ENCODE results near the gene NBEA.

Gene NBEA

GRCh38 chr13:35211949-35212348, 269.9 kb downstream of the NBEA start:
- no peak overlapping the region for H3K4me3 ChIP-seq (ENCODE audit: low read depth, low read length)
- no peaks in the 10 kb centered on the region for H3K9me3 ChIP-seq
- H3K36me3 ChIP-seq, result peaks cover 3% of the 10 kb centered on the region
- TF ChIP-seq CTCF (IDR thresholded peaks at IDR 0.05; ENCODE audit: low read depth, low read length), result no peak
- no peak for DNase-seq
- H3K4me1 ChIP-seq, result peaks cover 16% of the 10 kb centered on the region
- no peaks in the 10 kb centered on the region for H3K27me3 ChIP-seq

GRCh38 chr13:35213911-35214310, 271.8 kb downstream of the NBEA start:
- DNase-seq, result no peak
- H3K36me3 ChIP-seq, result peaks cover 3% of the 10 kb centered on the region
- TF ChIP-seq CTCF (IDR thresholded peaks at IDR 0.05; ENCODE audit: low read depth, low read length), result no peak
- H3K4me3 ChIP-seq (ENCODE audit: low read depth, low read length), result no peak overlapping the region
- no peaks in the 10 kb centered on the region for H3K27me3 ChIP-seq
- H3K4me1 ChIP-seq, result peaks cover 16% of the 10 kb centered on the region
- no peaks in the 10 kb centered on the region for H3K9me3 ChIP-seq

- no peak for DNase-seq
- H3K27me3 ChIP-seq, result no peaks in the 10 kb centered on the region
- peaks cover 7% of the 10 kb centered on the region for H3K36me3 ChIP-seq
- no peak for TF ChIP-seq CTCF (IDR thresholded peaks at IDR 0.05; ENCODE audit: low read depth, low read length)
- H3K4me1 ChIP-seq, result peaks cover 12% of the 10 kb centered on the region
- no peak overlapping the region for H3K4me3 ChIP-seq (ENCODE audit: low read depth, low read length)
- H3K9me3 ChIP-seq, result no peaks in the 10 kb centered on the region
Measured at GRCh38 chr13:35216131-35216530, 274.1 kb downstream of the NBEA start.

GRCh38 chr13:35219021-35219420, 277.0 kb downstream of the NBEA start:
- no peak for DNase-seq

GRCh38 chr13:35225159-35225558, 283.1 kb downstream of the NBEA start:
- H3K9me3 ChIP-seq, result no peaks in the 10 kb centered on the region
- H3K4me3 ChIP-seq (ENCODE audit: low read depth, low read length), result no peak overlapping the region
- no peaks in the 10 kb centered on the region for H3K27me3 ChIP-seq
- DNase-seq, result no peak
- H3K4me1 ChIP-seq, result peaks cover 10% of the 10 kb centered on the region
- no peak for TF ChIP-seq CTCF (IDR thresholded peaks at IDR 0.05; ENCODE audit: low read depth, low read length)
- no peaks in the 10 kb centered on the region for H3K36me3 ChIP-seq

More at GRCh38 chr13:35219021-35219420, 277.0 kb downstream of the NBEA start:
- H3K27me3 ChIP-seq, result no peaks in the 10 kb centered on the region
- no peak for TF ChIP-seq CTCF (IDR thresholded peaks at IDR 0.05; ENCODE audit: low read depth, low read length)
- no peaks in the 10 kb centered on the region for H3K9me3 ChIP-seq
- peaks cover 8% of the 10 kb centered on the region for H3K4me1 ChIP-seq
- H3K4me3 ChIP-seq (ENCODE audit: low read depth, low read length), result no peak overlapping the region
- H3K36me3 ChIP-seq, result peaks cover 4% of the 10 kb centered on the region

GRCh38 chr13:35225582-35225981, 283.5 kb downstream of the NBEA start:
- Histone ChIP-seq H3K27me3 (no peaks in the 10 kb centered on the region), H3K9me3 (no peaks in the 10 kb centered on the region), H3K36me3 (no peaks in the 10 kb centered on the region), H3K4me1 (peaks cover 10% of the 10 kb centered on the region), H3K4me3 (ENCODE audit: low read depth, low read length) (no peak overlapping the region)
- DNase-seq, result no peak
- TF ChIP-seq CTCF (IDR thresholded peaks at IDR 0.05; ENCODE audit: low read depth, low read length), result no peak
